Uterus (tissue), 2 donors: ENCODE measurements around the gene XRCC4.

ENCODE experiments used
- CTCF ChIP-seq, 4 experiments: fragments of 200-600 bp in 2 of 4; fragments of 450-650 bp in 2 of 4; sonication (generic) in 2 of 4; IDR thresholded peaks; one replicate each; pipeline ENCODE4 v1.5.1; 2016 to 2019; ENCODE audit warnings: antibody characterized with exemption in 4 of 4, mild to moderate bottlenecking in 2 of 4, moderate library complexity in 1 of 4
- POLR2A ChIP-seq, 2 donors: fragments of 450-650 bp; IDR thresholded peaks; one replicate each; pipeline ENCODE4 v1.6.1; 2016; ENCODE audit warnings: antibody characterized with exemption in 2 of 2, mild to moderate bottlenecking in 1 of 2, moderate library complexity in 1 of 2

- TF ChIP-seq POLR2A (IDR thresholded peaks at IDR 0.05) (no peak), CTCF (IDR thresholded peaks at IDR 0.05) (no peak)
These were observed 32.0 kb downstream of the XRCC4 start for GRCh38 chr5:83109380-83109779.
